ENCODE results near the gene MCOLN1. TPM values are rescaled to one million over a fixed set of nuclear protein-coding genes. Genes with fewer than 3 reads are reported as not detected.

The MCOLN1 gene
- total and polyA plus RNA-seq, 9 of the 15 experiments (the other 6 are each of a cell fraction or from before 2014, with no cell fraction given), result 0.25 to 15.4 (median 7.1) TPM

GRCh38 chr19:7562646-7563393, 40.4 kb downstream of the MCOLN1 start (continued):
- TF ChIP-seq KAT7 (CRISPR knock-in tag; IDR thresholded peaks at IDR 0.05; ENCODE audit: borderline replicate concordance), result peak; percentile 88; the same call in 1 of the 2 replicates
- TF ChIP-seq ZBTB9 (CRISPR knock-in tag; IDR thresholded peaks at IDR 0.05), result 0 out of 2 replicates have a peak, but pooled peaks have one; percentile 34
- no peak for TF ChIP-seq SIN3B (IDR thresholded peaks at IDR 0.05; ENCODE audit: low read depth)
- peak; percentile 94 for TF ChIP-seq ZBTB43 (CRISPR knock-in tag; IDR thresholded peaks at IDR 0.05)
- peak; percentile 61 for TF ChIP-seq CXXC5 (CRISPR knock-in tag; IDR thresholded peaks at IDR 0.05)
- TF ChIP-seq NUFIP1 (IDR thresholded peaks at IDR 0.05; ENCODE audit: partially characterized antibody), result no peak
- TF ChIP-seq BCL6 (CRISPR knock-in tag; IDR thresholded peaks at IDR 0.05), result 0 out of 2 replicates have a peak, but pooled peaks have one; percentile 54
- TF ChIP-seq CREB3 (tag; conservative IDR thresholded peaks at IDR 0.05; ENCODE audit: low read depth), result peak; percentile 88
- TF ChIP-seq ZBTB7A (IDR thresholded peaks at IDR 0.05; ENCODE audit: borderline replicate concordance, control insufficient read depth, low read depth, low read length), result peak; percentile 88
- peak; percentile 69 for TF ChIP-seq ZNF121 (CRISPR knock-in tag; conservative IDR thresholded peaks at IDR 0.05)
- no peak for TF ChIP-seq RNF219 (CRISPR knock-in tag; IDR thresholded peaks at IDR 0.05)
- TF ChIP-seq ZNF12 (CRISPR knock-in tag; IDR thresholded peaks at IDR 0.05), result peak; percentile 92
- no peak for TF ChIP-seq WHSC1 (IDR thresholded peaks at IDR 0.05; ENCODE audit: low read length)
- no peak for TF ChIP-seq SMARCC2 (IDR thresholded peaks at IDR 0.05; ENCODE audit: low read depth)
- TF ChIP-seq HDAC1 (IDR thresholded peaks at IDR 0.05), result peak in 1 of 2 experiments; percentile 87; a peak in 2 of 4 replicates
- TF ChIP-seq TEAD1 (CRISPR knock-in tag; IDR thresholded peaks at IDR 0.05), result peak; percentile 38 to 98; a peak in 2 of 4 replicates
- peak; percentile 96 for TF ChIP-seq ZNF584 (CRISPR knock-in tag; IDR thresholded peaks at IDR 0.05; ENCODE audit: low read depth)
- 0 out of 2 replicates have a peak, but pooled peaks have one; percentile 73 for TF ChIP-seq ZNF668 (CRISPR knock-in tag; IDR thresholded peaks at IDR 0.05)

Measured in K562 (cell line).